Uterus (tissue), 2 donors: ENCODE results near the gene DMKN.

ENCODE experiments used
- POLR2A ChIP-seq, 2 donors: fragments of 450-650 bp; IDR thresholded peaks; one replicate each; pipeline ENCODE4 v1.6.1; 2016; ENCODE audit warnings: antibody characterized with exemption in 2 of 2, mild to moderate bottlenecking in 1 of 2, moderate library complexity in 1 of 2
- TF ChIP-seq, protein P1 (sequence below), 4 experiments: fragments of 200-600 bp in 2 of 4; fragments of 450-650 bp in 2 of 4; sonication (generic) in 2 of 4; IDR thresholded peaks; one replicate each; pipeline ENCODE4 v1.5.1; 2016 to 2019; ENCODE audit warnings: antibody characterized with exemption in 4 of 4, mild to moderate bottlenecking in 2 of 4, moderate library complexity in 1 of 4

DNA sequence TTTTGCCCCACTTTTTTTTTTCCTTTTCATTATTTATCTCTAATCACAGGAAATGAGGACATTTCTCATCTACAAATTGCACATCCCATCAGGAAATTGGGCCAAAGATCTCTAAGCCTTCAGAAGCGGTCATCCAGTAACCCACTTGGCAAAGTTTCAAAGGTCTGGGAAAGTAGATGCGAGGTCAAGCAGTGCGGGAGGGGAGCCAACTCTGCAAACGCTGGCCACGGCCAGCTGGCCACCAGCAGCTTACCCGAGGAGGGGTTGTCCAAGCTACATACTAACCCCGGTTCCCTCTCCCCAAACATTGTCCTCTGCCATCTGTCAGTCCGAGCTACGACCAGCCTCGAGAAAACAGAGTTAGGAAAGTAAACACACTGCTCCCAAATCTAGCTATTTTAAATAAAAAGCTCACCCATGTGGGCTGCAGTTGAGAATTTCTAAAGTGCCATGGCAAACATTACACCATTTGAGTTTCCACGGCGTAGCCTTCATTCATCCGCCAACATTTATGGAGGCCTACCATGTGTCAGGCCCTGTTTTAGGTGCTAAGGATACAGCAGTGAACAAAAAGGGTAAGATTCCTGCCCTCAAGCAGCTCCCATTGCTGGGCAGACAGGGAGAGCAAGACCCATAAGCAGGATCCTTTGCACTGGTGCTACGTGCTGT lies 53.9 kb downstream of the DMKN start:
- TF ChIP-seq, protein P1, sequence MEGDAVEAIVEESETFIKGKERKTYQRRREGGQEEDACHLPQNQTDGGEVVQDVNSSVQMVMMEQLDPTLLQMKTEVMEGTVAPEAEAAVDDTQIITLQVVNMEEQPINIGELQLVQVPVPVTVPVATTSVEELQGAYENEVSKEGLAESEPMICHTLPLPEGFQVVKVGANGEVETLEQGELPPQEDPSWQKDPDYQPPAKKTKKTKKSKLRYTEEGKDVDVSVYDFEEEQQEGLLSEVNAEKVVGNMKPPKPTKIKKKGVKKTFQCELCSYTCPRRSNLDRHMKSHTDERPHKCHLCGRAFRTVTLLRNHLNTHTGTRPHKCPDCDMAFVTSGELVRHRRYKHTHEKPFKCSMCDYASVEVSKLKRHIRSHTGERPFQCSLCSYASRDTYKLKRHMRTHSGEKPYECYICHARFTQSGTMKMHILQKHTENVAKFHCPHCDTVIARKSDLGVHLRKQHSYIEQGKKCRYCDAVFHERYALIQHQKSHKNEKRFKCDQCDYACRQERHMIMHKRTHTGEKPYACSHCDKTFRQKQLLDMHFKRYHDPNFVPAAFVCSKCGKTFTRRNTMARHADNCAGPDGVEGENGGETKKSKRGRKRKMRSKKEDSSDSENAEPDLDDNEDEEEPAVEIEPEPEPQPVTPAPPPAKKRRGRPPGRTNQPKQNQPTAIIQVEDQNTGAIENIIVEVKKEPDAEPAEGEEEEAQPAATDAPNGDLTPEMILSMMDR (IDR thresholded peaks at IDR 0.05): no peak
- no peak for TF ChIP-seq POLR2A (IDR thresholded peaks at IDR 0.05)
